Cardiac fibroblast (primary cell): ENCODE measurements around the gene GGACT.

ENCODE experiments used
- DNase-seq, 2 donors: peaks; one replicate each; pipeline versions ENCODE4 v3.0.0 to v3.0.0-alpha.2; 2010; ENCODE audit warnings: low read depth in 2 of 2
- H3K4me3 ChIP-seq, 2 donors: replicated peaks in 1 of 2; 1 replicate in 1 of 2; 2 replicates in 1 of 2; pipeline ENCODE4 v1.5.1; 2011; ENCODE audit warnings: low read depth in 2 of 2, low read length in 2 of 2, mild to moderate bottlenecking in 2 of 2, moderate library complexity in 1 of 2
- TF ChIP-seq, protein P1 (sequence below): IDR thresholded peaks from one replicate; pipeline ENCODE4 v1.5.1; 2011; ENCODE audit warnings: low read depth, mild to moderate bottlenecking, low read length, inconsistent platforms

The GGACT gene

DNA sequence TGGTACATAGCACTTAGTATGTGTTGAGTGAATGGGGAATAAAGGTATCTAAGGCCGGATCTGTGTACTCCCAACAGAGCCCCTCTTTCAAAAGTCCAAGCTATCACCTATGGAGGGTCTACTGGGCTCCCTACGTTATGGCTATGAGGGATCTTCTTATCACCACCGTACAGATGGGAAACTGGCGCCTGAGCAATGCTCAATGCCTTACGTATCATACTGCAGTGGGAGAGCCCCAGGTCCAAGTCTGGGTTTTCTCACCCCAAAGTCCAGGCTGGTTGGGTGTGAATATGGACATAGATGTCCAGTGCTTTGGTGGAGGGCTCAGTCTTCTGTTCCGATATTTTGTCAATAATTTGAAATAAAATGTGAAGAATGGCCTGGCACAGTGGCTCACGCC lies 13.1 kb upstream of the GGACT start:
- DNase-seq: no peak
- no peak overlapping the region for H3K4me3 ChIP-seq
- TF ChIP-seq, protein P1, sequence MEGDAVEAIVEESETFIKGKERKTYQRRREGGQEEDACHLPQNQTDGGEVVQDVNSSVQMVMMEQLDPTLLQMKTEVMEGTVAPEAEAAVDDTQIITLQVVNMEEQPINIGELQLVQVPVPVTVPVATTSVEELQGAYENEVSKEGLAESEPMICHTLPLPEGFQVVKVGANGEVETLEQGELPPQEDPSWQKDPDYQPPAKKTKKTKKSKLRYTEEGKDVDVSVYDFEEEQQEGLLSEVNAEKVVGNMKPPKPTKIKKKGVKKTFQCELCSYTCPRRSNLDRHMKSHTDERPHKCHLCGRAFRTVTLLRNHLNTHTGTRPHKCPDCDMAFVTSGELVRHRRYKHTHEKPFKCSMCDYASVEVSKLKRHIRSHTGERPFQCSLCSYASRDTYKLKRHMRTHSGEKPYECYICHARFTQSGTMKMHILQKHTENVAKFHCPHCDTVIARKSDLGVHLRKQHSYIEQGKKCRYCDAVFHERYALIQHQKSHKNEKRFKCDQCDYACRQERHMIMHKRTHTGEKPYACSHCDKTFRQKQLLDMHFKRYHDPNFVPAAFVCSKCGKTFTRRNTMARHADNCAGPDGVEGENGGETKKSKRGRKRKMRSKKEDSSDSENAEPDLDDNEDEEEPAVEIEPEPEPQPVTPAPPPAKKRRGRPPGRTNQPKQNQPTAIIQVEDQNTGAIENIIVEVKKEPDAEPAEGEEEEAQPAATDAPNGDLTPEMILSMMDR: no peak

DNA sequence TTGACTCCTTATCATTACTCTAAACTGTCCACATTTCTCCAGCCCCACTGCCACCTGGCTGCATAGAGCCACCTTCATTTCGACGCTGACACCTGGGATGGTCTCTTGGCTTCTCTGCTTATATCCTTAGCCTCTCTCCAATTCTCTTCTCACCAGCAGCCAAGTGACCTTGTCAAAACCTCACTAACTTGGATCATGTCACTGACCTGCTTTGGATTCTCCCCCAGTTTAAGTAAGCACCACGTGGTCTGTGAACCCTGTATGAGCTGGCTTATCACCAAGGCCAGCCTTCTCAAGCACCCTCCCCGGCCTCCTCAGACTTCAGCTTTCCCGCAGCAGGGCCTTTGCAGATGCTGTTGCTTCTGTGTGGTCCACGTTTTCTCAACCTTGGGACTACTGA lies 12.3 kb upstream of the GGACT start:
- DNase-seq: no peak
- H3K4me3 ChIP-seq: no peak overlapping the region
- TF ChIP-seq, protein P1: no peak

DNA sequence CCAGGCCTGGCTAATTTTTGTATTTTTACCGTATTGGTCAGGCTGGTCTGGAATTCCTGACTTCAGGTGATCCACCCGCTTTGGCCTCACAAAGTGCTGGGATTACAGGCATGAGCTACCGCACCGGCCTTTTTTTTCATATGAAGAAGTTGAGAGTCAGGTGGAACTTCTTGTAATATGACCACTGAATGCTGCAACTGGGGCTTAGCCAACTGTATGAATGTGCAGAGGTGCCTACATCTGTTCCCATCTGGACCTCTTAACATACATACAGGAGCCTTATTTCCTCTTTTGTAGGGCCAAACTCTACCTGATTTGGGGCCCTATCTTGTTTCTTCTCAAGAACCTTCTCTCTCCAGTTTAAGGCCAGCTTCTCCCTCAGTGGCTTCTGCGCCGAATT lies 11.9 kb upstream of the GGACT start:
- DNase-seq: no peak
- no peak overlapping the region for H3K4me3 ChIP-seq
- TF ChIP-seq, protein P1: no peak

DNA sequence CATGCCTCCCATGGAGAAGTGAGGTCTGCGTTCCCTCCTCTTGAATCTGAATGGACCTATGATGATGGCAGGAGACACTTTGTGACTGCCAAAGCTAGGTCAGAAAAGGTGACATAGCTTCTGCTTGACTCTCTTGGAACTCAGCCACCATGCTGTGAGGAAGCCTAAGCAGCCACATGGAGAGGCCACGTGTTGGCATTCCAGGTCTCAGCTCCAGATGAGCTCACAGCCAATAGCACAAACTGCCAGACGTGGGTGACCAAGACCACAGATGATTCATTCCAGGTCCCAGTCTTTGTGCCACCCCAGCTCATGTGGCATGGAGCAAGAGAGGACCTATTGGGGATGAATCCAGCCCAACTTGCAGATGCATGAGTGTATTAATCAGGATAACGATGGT lies 8.7 kb upstream of the GGACT start:
- peak in 1 of 2 donors; percentile 43 for DNase-seq
- no peak overlapping the region for H3K4me3 ChIP-seq
- TF ChIP-seq, protein P1: no peak

DNA sequence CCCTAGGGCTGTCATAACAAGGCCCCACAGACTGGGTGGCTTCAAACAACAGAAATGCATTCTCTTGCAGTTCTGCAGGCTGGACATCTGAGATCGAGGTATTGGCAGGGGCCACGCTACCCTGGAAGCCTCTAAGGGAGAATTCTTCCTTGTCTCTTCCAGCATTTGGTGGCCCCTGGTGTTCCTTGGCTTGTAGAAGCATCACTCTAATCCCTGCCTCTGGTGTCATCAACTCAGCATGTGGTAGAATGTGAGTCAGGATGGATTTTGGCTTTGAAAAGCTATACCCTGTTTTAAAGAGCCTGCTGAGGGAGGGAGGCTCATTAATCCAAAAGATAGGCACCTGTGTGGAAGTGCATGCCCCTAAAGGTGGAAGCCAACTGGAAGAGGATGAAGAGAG lies 7.9 kb upstream of the GGACT start:
- TF ChIP-seq, protein P1: no peak
- no peak for DNase-seq
- H3K4me3 ChIP-seq: no peak overlapping the region

DNA sequence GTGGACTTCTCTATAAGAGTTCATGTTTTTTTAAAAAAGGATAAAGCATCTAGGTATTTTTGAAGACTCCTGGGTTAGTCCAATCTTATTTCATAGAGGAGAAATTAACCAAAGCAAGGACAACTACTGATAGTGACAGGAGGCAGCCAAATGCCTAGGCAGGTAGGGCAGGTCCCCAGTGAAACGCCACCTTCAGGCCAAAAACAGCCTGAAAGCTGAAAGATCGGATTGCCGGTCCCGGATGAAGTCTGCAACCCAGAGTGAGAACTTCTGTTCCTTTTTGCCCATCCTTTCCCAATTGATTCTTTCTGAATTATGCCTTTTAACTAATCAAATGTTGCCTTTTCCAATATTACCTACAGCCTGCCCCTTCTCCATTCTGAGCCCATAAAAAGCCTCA lies 6.1 kb upstream of the GGACT start:
- no peak overlapping the region for H3K4me3 ChIP-seq
- no peak for DNase-seq
- TF ChIP-seq, protein P1: peak; percentile 33

DNA sequence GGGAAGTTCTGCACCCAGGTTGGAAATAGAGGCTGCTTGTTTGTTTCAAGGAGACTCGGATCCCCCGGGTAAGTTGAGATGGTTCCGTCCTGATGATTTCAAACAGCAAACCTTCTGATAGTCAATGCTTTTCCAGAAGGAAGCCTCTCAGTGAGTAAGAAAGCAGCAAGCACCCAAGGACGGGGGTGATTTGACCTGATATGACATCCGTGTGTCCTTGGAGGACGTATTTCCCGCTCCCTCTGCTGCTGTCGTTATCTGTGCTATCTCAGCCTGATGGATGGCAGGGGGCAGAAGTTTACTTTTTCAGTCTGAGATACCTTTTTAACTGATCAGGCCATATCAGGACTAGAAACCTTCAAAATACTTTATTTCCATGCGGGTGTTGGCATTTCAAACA lies 5.7 kb upstream of the GGACT start:
- TF ChIP-seq, protein P1: no peak

More for the DNA sequence above, 5.7 kb upstream of the GGACT start:
- DNase-seq: no peak
- no peak overlapping the region for H3K4me3 ChIP-seq
